GM12892 (cell line): ENCODE data around the gene GNAZ.
"Not testable (repeated sequence)": the region's sequence is repeated elsewhere in the genome, so short reads cannot be mapped to it uniquely, and the experiment has no call there.

Source experiments
- DNase-seq: peaks from one replicate; pipeline ENCODE4 v3.0.0; 2011; ENCODE audit not compliant: insufficient read length
- FAIRE-seq: peaks from 2 replicates; lab custom pipeline; 2011; peaks lifted over from hg19 to GRCh38; lab: Jason Lieb, UNC
- POLR2A ChIP-seq: IDR thresholded peaks from 2 replicates; pipeline ENCODE4 v1.6.1; 2011; ENCODE audit warnings: low read depth, low read length, control low read depth
- POLR2AphosphoS5 ChIP-seq: IDR thresholded peaks from 2 replicates; pipeline ENCODE4 v1.6.1; 2011; ENCODE audit warnings: low read depth, low read length, control low read depth
- TAF1 ChIP-seq: IDR thresholded peaks from 2 replicates; pipeline ENCODE4 v1.6.1; 2011; ENCODE audit warnings: low read depth, mild to moderate bottlenecking, control low read depth, low read length, borderline replicate concordance

GNAZ gene

GRCh38 chr22:23034621-23035556 lies 35.4 kb upstream of the GNAZ start:
- TF ChIP-seq POLR2AphosphoS5 (no peak), POLR2A (no peak), TAF1 (no peak)
- DNase-seq (no peak), FAIRE-seq (no peak)

GRCh38 chr22:23035557-23036277 lies 34.6 kb upstream of the GNAZ start:
- no peak for TF ChIP-seq POLR2AphosphoS5
- no peak for TF ChIP-seq POLR2A
- no peak for TF ChIP-seq TAF1
- peak; percentile 65 for FAIRE-seq
- no peak for DNase-seq

- DNase-seq, result no peak
- FAIRE-seq, result no peak
These were observed 33.5 kb upstream of the GNAZ start for GRCh38 chr22:23036684-23037428.

GRCh38 chr22:23037429-23038333 lies 32.6 kb upstream of the GNAZ start:
- TF ChIP-seq POLR2AphosphoS5 (no peak), POLR2A (no peak), TAF1 (no peak)
- DNase-seq (no peak), FAIRE-seq (no peak)

More at GRCh38 chr22:23036684-23037428, 33.5 kb upstream of the GNAZ start:
- TF ChIP-seq POLR2AphosphoS5, result no peak
- no peak for TF ChIP-seq POLR2A
- TF ChIP-seq TAF1, result no peak

DNA sequence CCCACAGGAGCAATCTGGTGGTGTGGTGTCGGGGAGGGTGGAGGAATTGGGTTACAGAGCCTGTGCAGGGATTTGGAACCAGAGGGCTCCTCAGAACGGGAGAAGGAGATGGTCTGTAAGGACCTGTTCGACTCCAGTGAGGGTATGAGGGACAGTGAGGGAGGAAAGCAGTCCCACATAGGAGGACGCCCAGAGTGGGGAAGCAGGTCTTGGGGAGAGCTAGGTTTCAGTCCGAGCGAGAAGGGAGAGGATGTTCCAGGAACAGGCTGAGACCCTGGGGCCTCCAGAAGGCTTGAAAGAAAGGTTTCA lies 32.0 kb upstream of the GNAZ start:
- FAIRE-seq (no peak), DNase-seq (no peak)
- no peak for TF ChIP-seq POLR2AphosphoS5
- no peak for TF ChIP-seq POLR2A

- TF ChIP-seq POLR2AphosphoS5 (no peak), POLR2A (no peak), TAF1 (no peak)
- DNase-seq, result no peak
- FAIRE-seq, result no peak
These were observed 31.4 kb upstream of the GNAZ start for GRCh38 chr22:23038902-23039301.

DNA sequence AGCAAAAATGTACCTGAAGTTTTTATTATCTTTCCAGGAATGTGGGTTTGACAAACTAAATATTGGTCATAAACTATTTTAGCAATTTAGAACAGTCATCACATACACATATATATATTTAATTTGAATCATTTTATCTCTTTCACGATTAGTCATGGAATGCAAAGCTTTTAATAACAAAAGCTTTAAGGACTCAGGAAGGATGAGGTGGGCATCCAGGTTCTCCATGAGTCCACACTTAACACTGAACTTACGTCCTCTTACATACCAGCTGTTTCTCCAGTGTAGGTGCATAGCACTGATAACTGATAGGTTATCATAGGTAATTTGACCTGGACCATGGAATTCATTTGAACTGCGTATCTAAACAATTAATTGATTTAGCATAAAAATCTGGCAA lies 28.1 kb upstream of the GNAZ start:
- DNase-seq, result no peak
- TF ChIP-seq POLR2AphosphoS5 (no peak), POLR2A (no peak), TAF1 (no peak)
- FAIRE-seq, result no peak

DNA sequence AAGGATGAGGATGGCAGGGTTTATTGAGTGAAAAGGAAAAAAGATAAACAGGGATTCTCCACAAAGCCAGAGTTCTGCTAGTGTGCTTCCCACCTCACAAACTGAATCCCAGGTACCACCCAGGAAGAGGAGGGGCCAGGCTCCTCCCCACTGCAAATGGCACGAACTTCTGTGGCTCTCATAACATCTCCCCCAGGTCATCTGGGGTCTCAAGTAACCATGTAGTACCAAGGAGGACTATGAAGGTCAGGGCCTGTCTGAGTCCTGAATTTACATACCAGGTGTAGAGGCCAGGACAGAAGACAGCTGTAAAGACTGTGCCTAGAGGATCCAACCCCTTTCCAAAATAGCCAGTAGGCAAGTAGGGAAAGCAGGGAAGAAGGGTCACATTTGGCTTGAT lies 25.7 kb upstream of the GNAZ start:
- FAIRE-seq, result no peak
- TF ChIP-seq TAF1 (no peak), POLR2AphosphoS5 (no peak), POLR2A (no peak)
- no peak for DNase-seq

GRCh38 chr22:23045461-23045860 lies 24.9 kb upstream of the GNAZ start:
- FAIRE-seq (no peak), DNase-seq (no peak)
- TF ChIP-seq TAF1 (no peak), POLR2AphosphoS5 (no peak), POLR2A (no peak)

DNA sequence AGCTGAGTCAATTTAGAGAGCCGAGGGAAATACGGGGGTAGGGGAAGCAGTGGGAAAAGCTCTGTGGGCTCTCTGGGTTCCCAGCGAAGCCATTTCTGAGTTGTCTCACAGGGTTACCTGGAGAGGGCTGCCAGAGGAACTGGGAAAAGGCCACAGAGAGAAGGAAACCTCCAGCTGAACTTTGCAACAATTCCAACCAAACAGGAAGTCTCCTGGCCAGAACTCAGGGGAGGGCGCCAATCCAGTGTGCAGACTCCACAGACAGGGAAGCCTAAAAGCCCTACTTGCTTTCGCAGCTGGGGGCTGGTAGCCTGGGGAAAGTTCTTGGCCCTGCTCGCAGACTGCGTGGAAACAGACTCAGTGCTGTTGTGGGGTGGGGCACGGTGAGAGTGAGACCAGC lies 23.1 kb upstream of the GNAZ start:
- TF ChIP-seq TAF1, result no peak
- no peak for TF ChIP-seq POLR2AphosphoS5
- no peak for TF ChIP-seq POLR2A
- FAIRE-seq, result no peak
- no peak for DNase-seq

GRCh38 chr22:23047742-23048141 lies 22.6 kb upstream of the GNAZ start:
- DNase-seq, result no peak
- TF ChIP-seq POLR2A (no peak), TAF1 (no peak), POLR2AphosphoS5 (no peak)
- FAIRE-seq, result no peak

- FAIRE-seq, DNase-seq: not testable (repeated sequence)
These were observed 19.8 kb upstream of the GNAZ start for GRCh38 chr22:23050546-23050945.
